ENCODE measurements around the gene MACROD2. TPM values are rescaled to one million over a fixed set of nuclear protein-coding genes. Genes with fewer than 3 reads are reported as not detected.

The MACROD2 gene
- total RNA-seq, 4 donors from 2014 or later: 12.6 to 60.3 (median 18.9) TPM

GRCh38 chr20:14757728-14758127 lies 762.4 kb downstream of the MACROD2 start:
- Histone ChIP-seq H3K9me3 (no peaks in the 10 kb centered on the region), H3K36me3 (no peaks in the 10 kb centered on the region), H3K27me3 (no peaks in the 10 kb centered on the region), H3K4me3 (no peak overlapping the region), H3K27ac (no peak overlapping the region), H3K4me1 (no peaks in the 10 kb centered on the region)
- DNase-seq (ENCODE audit: low spot score in 2 of 2): no peak
- TF ChIP-seq EP300 (IDR thresholded peaks at IDR 0.05) (no peak), POLR2A (IDR thresholded peaks at IDR 0.05) (no peak), POLR2AphosphoS5 (IDR thresholded peaks at IDR 0.05) (no peak)
- TF ChIP-seq, protein P1, sequence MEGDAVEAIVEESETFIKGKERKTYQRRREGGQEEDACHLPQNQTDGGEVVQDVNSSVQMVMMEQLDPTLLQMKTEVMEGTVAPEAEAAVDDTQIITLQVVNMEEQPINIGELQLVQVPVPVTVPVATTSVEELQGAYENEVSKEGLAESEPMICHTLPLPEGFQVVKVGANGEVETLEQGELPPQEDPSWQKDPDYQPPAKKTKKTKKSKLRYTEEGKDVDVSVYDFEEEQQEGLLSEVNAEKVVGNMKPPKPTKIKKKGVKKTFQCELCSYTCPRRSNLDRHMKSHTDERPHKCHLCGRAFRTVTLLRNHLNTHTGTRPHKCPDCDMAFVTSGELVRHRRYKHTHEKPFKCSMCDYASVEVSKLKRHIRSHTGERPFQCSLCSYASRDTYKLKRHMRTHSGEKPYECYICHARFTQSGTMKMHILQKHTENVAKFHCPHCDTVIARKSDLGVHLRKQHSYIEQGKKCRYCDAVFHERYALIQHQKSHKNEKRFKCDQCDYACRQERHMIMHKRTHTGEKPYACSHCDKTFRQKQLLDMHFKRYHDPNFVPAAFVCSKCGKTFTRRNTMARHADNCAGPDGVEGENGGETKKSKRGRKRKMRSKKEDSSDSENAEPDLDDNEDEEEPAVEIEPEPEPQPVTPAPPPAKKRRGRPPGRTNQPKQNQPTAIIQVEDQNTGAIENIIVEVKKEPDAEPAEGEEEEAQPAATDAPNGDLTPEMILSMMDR (IDR thresholded peaks at IDR 0.05): no peak
- 94% methylated on average over 10 of the region's 12 CpGs for WGBS

- no peaks in the 10 kb centered on the region for H3K9me3 ChIP-seq
- no peaks in the 10 kb centered on the region for H3K27me3 ChIP-seq
- WGBS: 70% methylated on average over 2 of the region's 2 CpGs
- no peak overlapping the region for H3K4me3 ChIP-seq
- TF ChIP-seq EP300 (IDR thresholded peaks at IDR 0.05) (no peak), POLR2A (IDR thresholded peaks at IDR 0.05) (no peak), POLR2AphosphoS5 (IDR thresholded peaks at IDR 0.05) (no peak)
- TF ChIP-seq, protein P1 (IDR thresholded peaks at IDR 0.05): no peak
- H3K4me1 ChIP-seq: no peaks in the 10 kb centered on the region
- no peaks in the 10 kb centered on the region for H3K36me3 ChIP-seq
- DNase-seq (ENCODE audit: low spot score in 2 of 2): no peak
- H3K27ac ChIP-seq: no peak overlapping the region
These were observed 763.0 kb downstream of the MACROD2 start for GRCh38 chr20:14758356-14758755.

DNA sequence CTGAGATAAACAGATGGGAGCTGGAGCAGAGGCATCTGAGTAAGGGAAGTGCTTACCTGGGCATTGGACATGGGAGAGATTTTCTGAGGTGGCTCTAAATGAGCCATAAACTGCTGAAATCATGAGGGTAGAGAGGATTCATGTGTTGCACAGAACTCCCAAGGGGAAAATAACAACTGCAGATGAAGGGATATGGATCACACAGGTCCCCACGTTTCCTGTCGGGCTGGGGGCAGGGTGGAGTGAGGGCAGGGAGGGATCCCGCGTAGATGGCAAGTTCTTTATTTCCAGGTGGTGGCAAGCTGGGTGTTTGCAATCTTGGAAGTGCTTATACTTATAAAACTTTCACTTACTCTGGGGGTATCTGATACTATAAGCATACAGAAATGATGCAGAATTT lies 764.7 kb downstream of the MACROD2 start:
- no peaks in the 10 kb centered on the region for H3K4me1 ChIP-seq
- H3K27me3 ChIP-seq: no peaks in the 10 kb centered on the region
- WGBS: 66% methylated on average over 4 of the region's 4 CpGs
- TF ChIP-seq EP300 (IDR thresholded peaks at IDR 0.05) (no peak), POLR2A (IDR thresholded peaks at IDR 0.05) (no peak), POLR2AphosphoS5 (IDR thresholded peaks at IDR 0.05) (no peak)
- TF ChIP-seq, protein P1 (IDR thresholded peaks at IDR 0.05): no peak
- DNase-seq (ENCODE audit: low spot score in 2 of 2): no peak
- H3K4me3 ChIP-seq: no peak overlapping the region
- no peaks in the 10 kb centered on the region for H3K9me3 ChIP-seq
- H3K27ac ChIP-seq: no peak overlapping the region
- no peaks in the 10 kb centered on the region for H3K36me3 ChIP-seq

- Histone ChIP-seq H3K4me1 (no peaks in the 10 kb centered on the region), H3K4me3 (no peak overlapping the region), H3K27me3 (no peaks in the 10 kb centered on the region), H3K27ac (no peak overlapping the region), H3K9me3 (no peaks in the 10 kb centered on the region), H3K36me3 (no peaks in the 10 kb centered on the region)
- 92% methylated on average over 5 of the region's 5 CpGs for WGBS
- TF ChIP-seq POLR2AphosphoS5 (IDR thresholded peaks at IDR 0.05) (no peak), EP300 (IDR thresholded peaks at IDR 0.05) (no peak), POLR2A (IDR thresholded peaks at IDR 0.05) (no peak)
- TF ChIP-seq, protein P1 (IDR thresholded peaks at IDR 0.05): no peak
- DNase-seq (ENCODE audit: low spot score in 2 of 2): no peak
These were observed 766.6 kb downstream of the MACROD2 start for GRCh38 chr20:14761903-14762302.

DNA sequence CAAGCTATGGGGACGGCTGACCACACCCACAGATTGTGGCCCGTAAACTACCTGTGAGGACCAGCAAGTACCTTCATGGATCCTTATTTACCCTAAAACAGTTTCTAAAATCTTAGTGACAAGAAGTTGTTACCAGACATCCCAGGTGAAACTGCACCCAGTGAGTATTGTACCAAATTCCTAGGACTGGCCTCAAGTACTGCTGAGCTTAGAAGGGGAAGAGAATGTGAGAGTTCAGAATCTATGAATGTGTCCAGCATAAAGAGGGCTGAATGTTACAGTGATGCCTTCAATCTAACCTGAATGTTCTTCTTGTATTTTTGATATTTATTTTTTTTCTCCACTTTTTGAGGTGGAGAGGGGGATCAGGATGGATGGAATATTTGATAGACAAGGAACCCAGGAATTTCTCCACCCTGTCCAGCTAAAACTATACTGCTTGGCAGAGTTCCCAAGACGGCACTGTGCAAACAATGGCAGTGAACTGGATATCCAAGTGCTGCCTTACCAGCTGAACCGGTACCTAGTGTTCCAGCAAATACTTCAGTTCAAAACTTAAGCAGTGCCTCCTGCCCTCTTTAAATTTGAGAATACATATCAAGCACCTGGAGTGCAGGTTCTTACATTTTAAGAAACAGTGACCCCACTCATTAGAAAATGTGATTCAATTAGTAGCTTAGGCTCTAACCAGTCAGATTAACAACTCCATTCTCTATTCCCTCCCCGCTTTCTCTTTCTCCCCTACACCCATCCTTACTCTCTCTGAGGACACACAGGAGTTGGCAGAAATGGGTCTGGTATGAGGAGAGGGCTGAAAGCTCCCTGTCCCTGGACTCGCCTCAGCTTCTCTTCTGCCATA lies 769.4 kb downstream of the MACROD2 start:
- no peaks in the 10 kb centered on the region for H3K4me1 ChIP-seq
- H3K9me3 ChIP-seq: no peaks in the 10 kb centered on the region
- 74% methylated on average over 6 of the region's 6 CpGs for WGBS
- TF ChIP-seq EP300 (IDR thresholded peaks at IDR 0.05) (no peak), POLR2A (IDR thresholded peaks at IDR 0.05) (no peak), POLR2AphosphoS5 (IDR thresholded peaks at IDR 0.05) (no peak)
- TF ChIP-seq, protein P1 (IDR thresholded peaks at IDR 0.05): no peak
- no peak overlapping the region for H3K27ac ChIP-seq
- no peaks in the 10 kb centered on the region for H3K36me3 ChIP-seq
- H3K4me3 ChIP-seq: no peak overlapping the region
- no peak for DNase-seq (ENCODE audit: low spot score in 2 of 2)
- H3K27me3 ChIP-seq: no peaks in the 10 kb centered on the region

Data from suprapubic skin (tissue), 4 donors.